IMR-90 (cell line): ENCODE data around the gene ACTRT2.

ENCODE experiments used
- BHLHE40 ChIP-seq: fragments of 150-350 bp; IDR thresholded peaks from 2 replicates; pipeline ENCODE4 v1.6.1; 2016; ENCODE audit warnings: mild to moderate bottlenecking, low read depth, low read length
- CEBPB ChIP-seq: IDR thresholded peaks from 2 replicates; pipeline ENCODE4 v1.6.1; 2012; ENCODE audit warnings: low read depth, low read length, improper control_type of control experiment
- MAZ ChIP-seq: IDR thresholded peaks from 2 replicates; pipeline ENCODE4 v1.6.1; 2012; ENCODE audit warnings: low read depth, mild to moderate bottlenecking, low read length, improper control_type of control experiment, moderate library complexity, borderline replicate concordance
- MXI1 ChIP-seq: IDR thresholded peaks from 2 replicates; pipeline ENCODE4 v1.6.1; 2012; ENCODE audit warnings: low read depth, mild to moderate bottlenecking, low read length, moderate library complexity, borderline replicate concordance
- NFE2L2 ChIP-seq: fragments of 150-350 bp; IDR thresholded peaks from 2 replicates; pipeline ENCODE4 v1.6.1; 2016; ENCODE audit warnings: low read depth, mild to moderate bottlenecking, low read length
- POLR2A ChIP-seq: IDR thresholded peaks from 2 replicates; pipeline ENCODE4 v1.6.1; 2012; ENCODE audit warnings: mild to moderate bottlenecking, low read depth, low read length
- RAD21 ChIP-seq: IDR thresholded peaks from 2 replicates; pipeline ENCODE4 v1.6.1; 2012; ENCODE audit warnings: low read length, improper control_type of control experiment
- RFX5 ChIP-seq: IDR thresholded peaks from 2 replicates; pipeline ENCODE4 v1.8.0; 2012; ENCODE audit warnings: low read depth, mild to moderate bottlenecking, low read length, moderate library complexity
- SMC3 ChIP-seq: fragments of 150-350 bp; IDR thresholded peaks from 2 replicates; pipeline ENCODE4 v1.6.1; 2016; ENCODE audit warnings: low read depth, mild to moderate bottlenecking, antibody characterized with exemption, low read length, moderate library complexity
- TF ChIP-seq, protein P1 (sequence below): conservative IDR thresholded peaks from 2 replicates; pipeline ENCODE4 v1.5.1; 2012; ENCODE audit warnings: mild to moderate bottlenecking, low read depth, low read length, improper control_type of control experiment
- TF ChIP-seq, protein P2 (sequence below): fragments of 150-350 bp; IDR thresholded peaks from 2 replicates; pipeline ENCODE4 v1.6.1; 2017; ENCODE audit warnings: mild to moderate bottlenecking, antibody characterized with exemption, low read length, low read depth
- TF ChIP-seq, protein P3 (sequence below): fragments of 150-350 bp; IDR thresholded peaks from 2 replicates; pipeline ENCODE4 v1.6.1; 2016; ENCODE audit warnings: low read depth, mild to moderate bottlenecking, low read length, moderate library complexity, borderline replicate concordance

DNA sequence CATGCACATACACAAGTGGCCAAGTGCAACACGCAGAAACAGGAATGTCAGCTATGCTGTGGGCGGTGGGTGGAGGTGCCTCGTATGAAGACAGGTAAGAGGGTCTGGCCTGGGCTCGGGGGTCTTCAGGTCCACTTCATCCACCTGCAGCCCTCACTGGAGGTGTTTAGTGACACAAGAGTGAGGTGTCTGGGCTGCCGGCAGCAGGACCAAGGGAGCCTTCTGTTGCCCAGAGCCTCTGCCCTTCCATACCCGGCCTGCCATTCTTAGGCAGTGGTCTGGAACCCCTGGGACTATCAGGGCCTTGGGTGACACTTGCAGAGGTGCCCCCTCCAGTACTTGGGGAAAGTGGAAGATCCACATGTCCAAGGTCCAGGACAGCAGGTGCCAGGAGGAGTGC lies 21.7 kb upstream of the ACTRT2 start:
- no peak for TF ChIP-seq CEBPB
- TF ChIP-seq SMC3, result no peak
- TF ChIP-seq, protein P1, sequence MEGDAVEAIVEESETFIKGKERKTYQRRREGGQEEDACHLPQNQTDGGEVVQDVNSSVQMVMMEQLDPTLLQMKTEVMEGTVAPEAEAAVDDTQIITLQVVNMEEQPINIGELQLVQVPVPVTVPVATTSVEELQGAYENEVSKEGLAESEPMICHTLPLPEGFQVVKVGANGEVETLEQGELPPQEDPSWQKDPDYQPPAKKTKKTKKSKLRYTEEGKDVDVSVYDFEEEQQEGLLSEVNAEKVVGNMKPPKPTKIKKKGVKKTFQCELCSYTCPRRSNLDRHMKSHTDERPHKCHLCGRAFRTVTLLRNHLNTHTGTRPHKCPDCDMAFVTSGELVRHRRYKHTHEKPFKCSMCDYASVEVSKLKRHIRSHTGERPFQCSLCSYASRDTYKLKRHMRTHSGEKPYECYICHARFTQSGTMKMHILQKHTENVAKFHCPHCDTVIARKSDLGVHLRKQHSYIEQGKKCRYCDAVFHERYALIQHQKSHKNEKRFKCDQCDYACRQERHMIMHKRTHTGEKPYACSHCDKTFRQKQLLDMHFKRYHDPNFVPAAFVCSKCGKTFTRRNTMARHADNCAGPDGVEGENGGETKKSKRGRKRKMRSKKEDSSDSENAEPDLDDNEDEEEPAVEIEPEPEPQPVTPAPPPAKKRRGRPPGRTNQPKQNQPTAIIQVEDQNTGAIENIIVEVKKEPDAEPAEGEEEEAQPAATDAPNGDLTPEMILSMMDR, result no peak
- TF ChIP-seq POLR2A, result no peak
- no peak for TF ChIP-seq RAD21
- no peak for TF ChIP-seq MXI1
- no peak for TF ChIP-seq RFX5
- TF ChIP-seq NFE2L2, result no peak
- no peak for TF ChIP-seq MAZ
- TF ChIP-seq, protein P2, sequence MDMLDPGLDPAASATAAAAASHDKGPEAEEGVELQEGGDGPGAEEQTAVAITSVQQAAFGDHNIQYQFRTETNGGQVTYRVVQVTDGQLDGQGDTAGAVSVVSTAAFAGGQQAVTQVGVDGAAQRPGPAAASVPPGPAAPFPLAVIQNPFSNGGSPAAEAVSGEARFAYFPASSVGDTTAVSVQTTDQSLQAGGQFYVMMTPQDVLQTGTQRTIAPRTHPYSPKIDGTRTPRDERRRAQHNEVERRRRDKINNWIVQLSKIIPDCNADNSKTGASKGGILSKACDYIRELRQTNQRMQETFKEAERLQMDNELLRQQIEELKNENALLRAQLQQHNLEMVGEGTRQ, result no peak
- TF ChIP-seq, protein P3, sequence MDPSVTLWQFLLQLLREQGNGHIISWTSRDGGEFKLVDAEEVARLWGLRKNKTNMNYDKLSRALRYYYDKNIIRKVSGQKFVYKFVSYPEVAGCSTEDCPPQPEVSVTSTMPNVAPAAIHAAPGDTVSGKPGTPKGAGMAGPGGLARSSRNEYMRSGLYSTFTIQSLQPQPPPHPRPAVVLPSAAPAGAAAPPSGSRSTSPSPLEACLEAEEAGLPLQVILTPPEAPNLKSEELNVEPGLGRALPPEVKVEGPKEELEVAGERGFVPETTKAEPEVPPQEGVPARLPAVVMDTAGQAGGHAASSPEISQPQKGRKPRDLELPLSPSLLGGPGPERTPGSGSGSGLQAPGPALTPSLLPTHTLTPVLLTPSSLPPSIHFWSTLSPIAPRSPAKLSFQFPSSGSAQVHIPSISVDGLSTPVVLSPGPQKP, result no peak
- no peak for TF ChIP-seq BHLHE40
